NCI-H774 (cell line): ENCODE measurements around the gene VAV2.

Experiments used
- DNase-seq: peaks from one replicate; lab custom pipeline; 2025; lab: John Stamatoyannopoulos, UW

Gene VAV2

DNA sequence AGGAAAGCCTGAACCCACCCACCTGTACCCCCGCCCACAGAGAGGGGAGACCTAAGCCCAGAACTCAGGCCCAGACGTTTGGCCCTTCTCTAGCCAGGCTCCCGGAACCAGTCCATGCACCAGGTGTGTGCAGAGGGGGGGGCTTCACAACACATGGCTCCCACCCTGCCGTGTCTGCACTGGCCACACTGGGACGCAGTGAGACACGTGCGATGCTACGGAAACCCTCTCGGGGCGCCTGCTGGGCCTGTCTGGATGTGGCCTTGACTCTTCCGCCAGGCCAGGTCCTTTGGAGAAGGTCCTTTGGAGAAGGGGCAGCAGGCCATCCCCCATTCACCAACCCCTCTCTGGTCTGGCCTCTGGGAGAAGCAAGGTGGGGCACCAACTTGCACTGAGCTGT, 195.6 kb downstream of the VAV2 start:
- no peak for DNase-seq

DNA sequence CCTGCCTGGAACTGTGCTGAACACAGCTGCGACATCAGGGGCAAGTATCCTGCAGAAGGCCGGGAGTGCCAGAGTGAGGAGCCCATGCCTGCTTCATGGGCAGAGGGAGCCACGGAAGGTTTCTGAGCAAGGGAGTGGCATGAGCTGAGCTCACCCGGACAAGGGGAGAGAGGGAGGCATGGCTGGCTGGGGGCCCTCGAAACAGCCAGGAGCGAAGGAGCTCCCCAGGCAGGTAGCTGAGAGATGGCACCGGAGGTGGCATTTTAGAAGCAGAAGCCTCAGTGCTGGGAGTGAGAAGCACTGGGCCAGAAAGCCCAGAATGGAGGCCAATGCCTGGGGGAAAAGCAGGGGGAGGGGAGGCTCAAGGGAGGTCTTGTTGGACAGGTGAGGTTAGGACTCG, 197.1 kb downstream of the VAV2 start:
- DNase-seq, result no peak

DNA sequence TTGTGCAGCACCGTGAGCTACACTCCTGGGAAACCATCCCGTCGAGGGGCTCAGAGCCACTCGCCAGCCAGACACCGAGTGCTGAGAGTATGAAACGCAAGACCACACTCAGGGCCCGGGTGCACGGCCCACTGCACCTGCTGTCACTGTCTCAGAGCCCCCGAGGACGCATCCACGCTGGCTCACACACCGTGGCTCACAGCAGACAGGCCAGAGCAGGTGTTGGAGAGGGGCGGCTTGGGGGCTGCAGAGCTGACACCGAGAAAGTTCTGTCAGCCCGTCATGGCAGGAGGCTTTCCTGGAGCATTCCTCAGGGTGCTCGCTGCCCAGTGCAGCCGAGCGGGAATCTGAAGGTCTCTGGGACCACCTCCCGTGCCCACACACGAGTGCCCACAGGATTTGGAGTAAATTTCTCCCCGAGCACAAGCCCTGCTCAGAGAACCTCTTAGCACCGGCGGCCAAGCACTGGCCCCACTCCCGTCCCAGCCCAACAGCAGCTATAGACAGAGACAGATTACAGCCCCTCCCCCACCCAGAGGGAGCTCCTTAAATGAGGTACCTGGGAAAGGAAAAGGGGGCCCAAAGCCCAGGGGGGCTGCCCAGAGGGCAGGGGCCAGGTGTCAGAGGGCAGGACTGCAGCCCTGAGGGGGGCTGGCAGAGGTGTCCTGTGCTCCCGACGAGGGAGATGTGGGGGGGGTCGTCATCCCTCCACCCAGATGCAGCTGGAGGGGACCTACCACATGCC, 197.9 kb downstream of the VAV2 start:
- no peak for DNase-seq

DNA sequence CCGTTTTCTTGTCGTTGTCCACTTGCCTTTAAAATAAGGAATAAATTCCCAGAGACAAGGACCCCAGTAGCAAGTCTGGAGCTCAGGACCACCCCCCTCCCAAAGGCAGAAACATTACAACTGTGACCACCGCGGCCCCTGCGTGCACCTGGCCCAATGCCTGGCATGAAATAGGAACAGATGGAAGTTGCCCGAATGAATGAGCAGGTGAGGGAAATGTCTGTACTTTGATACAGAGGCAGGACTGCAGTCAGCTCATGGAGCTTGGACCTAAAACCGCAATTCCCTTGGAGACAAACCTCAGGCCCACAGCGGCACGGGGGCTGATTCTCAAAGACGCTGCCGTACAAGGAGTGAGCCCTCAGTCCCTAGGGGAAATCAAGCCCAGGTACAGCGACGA, 198.7 kb downstream of the VAV2 start:
- no peak for DNase-seq

DNA sequence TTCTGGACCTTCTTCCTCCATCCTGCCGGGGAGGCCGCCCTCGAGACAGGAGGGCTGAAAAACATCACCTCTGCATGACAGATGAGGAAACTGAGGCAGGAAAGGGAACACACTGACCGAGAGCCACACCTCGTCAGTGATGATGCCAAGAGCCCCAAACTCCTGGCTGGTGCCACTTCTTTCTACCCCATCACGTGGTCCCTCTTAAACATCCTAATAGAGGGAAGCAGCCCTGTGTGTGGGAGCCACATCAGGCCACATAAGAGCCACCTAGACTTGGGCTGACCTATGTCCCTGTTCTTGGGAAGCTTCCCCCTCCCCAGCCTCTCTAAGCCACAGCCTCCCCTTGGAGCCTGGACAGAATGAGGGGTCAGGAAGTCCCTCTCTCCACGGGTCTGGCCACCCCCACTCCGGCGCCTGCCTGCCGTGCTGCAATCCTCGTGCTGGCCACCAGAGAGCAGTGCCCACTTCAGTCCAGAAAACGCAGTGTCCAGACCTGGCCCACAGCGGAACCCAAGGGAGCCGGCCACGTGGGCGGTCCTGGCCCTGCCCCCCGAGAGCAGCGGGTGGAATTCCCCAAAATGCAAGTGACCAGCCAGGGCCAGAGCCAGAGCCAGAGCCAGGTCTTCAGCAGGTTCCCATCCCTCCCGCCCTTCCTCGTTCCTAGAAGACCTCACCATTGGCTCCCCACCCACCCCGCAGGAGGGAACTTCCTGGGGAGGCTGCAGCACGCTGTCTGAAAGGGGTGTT, 199.2 kb downstream of the VAV2 start:
- DNase-seq, result no peak

DNA sequence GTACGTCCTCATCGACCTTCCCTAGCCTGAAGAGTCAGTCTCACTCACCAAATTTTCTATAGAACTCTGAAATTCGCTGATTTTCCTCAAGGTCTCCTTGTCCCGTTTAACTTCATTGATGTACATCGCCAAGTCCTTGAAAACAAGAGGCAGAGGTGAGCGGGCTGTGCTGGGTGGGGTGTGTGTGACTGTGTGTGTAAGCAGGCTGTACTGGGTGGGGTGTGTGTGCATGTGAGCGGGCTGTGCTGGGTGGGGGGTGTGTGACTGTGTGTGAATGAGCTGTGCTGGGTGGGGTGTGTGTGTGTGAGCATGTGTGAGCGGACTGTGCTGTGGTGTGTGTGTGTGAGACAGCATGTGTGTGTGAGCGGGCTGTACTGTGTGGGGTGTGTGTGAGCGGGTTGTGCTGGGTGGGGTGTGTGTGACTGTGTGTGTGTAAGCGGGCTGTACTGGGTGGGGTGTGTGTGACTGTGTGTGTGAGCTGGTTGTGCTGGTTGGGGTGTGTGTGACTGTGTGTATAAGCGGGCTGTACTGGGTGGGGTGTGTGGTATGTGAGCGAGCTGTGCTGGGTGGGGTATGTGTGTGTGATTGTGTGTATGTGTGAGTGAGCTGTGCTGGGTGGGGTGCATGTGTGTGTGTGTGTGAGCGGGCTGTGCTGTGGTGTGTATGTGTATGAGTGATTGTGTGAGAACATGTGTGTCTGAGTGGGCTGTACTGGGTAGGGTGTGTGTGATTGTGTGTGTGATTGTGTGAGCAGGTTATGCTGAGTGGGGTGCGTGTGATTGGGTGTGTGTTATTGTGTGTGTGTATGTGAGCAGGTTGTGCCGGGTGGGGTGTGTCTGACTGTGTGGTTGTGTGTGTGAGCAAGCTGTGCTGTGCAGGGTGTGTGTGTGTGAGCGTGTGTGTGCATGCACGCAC, 200.1 kb downstream of the VAV2 start:
- no peak for DNase-seq

DNA sequence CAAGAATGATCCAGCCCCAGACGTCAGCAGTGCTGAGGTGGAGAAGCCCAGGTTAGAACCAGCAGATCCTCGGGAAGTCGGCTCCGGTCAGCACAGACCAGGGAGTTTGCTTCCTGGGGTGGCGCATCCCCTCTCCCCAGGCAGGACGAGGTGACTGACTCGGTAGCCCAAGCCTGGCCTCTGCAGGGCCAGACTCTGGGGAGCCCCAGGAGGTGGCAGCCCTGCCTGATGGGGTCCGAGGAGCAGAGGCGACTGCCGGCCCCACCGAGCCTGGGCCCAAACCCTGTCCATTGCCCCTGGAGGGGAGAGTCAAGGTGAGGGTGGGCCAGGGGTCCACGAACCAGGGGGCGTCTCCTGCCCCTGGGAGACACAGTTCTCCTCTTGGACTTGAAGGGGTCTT, 201.1 kb downstream of the VAV2 start:
- DNase-seq, result no peak

DNA sequence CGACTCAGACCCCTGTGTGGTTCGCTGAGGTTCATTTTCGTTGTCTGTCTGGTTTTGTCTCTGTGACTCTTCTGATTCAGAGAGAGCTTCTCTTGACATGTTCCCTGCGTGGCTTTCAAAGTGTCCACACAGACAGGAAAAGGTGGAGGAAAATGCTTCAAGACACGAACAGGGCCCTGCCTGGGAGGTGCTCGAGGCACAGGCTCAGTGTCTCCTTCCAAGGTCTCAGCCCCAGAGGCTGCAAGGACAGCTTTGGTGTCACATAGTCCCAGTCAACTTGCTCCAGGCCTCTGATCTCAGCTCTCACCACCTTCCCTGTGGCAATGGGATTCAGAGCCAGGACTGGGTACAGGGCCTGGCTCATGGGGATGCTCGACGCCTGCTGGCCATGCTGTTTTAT, 202.3 kb downstream of the VAV2 start:
- DNase-seq, result no peak

DNA sequence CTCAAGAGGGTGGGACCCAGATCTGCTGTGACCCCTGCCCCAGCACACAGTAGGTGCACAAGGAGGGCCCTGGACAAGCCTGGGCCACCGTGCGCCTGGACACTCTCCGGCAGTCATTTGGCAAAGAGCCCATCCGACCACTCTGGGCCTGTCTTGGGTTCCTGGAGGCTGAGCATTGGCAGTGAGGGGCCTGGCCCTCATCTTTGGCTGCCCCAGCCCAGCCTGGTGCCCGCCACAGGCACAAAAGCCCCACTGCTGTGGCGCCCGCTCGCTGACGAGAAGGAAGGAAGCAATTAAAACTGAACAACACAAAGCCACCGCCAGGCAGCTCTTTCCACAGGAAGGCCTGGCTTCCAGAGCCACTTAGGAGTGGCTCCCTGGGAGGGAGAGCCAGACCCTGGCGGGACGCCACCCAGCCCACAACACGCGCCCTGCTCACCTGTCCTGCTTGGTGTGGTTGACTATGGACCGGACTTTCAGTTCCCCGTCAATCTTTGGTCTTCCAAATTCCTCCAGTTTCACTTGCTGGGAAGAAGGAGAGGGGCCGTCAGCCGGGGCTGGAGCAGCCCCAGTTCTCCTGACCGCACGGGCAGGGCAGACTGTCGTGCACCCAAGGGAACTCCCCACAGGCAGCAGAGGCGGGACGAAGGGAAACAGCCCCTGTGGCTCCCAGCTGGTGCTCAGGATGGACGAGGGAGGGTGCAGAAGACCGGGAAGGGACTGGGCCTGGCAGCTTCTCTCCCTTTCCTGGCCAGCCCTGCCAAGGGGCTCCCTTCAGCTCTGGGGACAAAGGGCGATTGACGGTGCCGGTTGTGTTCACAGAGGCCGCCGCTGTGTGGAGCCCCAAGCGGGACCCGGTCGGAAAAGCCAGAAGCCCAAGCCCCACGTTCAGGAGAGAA, 203.1 kb downstream of the VAV2 start:
- DNase-seq, result no peak

DNA sequence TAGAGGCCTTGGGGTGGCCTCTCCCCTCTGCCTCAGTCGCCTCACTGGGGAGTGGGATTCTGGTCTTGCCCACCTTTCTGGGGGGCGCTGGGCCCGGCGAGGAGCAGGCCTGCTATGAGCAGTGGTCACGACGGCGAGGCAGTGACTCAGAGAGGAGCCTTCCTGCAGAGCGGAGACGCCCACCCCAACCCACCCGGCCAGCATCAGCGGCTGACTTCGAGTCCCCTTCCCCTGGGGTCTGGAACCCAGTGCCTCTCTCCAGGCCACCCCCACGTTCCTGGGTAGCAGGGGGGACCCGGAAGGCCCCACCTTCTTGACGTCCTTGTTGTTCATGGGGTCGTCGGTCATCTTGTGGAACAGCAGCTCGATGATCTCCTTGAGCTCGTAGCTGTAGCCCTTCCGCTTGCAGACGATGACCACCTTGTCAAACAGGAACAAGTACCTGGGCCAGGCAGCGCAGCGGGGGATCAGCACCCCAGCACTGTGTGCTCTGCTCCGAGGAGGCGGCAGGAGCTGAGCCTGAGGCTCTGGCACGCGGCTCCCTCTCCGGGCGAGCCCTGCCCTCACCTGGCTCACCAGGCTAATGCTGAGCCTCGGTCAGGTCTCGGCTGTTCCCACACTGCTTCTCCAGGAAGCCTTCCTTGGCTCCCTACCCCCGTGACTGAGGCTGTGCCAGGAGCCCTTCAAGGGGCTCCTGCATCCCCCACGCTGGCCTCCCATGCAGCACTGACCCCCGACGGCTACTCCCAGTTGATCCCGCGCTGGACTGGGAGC, 203.9 kb downstream of the VAV2 start:
- DNase-seq, result no peak

DNA sequence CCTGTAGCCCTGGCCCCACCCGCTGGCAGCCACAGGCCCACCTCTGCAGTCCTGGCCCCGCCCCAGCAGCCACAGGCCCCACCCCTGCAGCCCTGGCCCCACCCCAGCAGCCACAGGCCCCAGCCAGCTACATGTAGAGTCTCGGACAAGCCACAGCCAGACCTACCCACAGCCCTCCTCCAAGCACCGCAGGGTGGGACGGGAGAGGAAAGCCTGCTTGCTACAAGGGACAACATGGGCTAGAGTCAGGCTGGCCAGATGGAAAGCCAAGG, 204.4 kb downstream of the VAV2 start:
- no peak for DNase-seq

DNA sequence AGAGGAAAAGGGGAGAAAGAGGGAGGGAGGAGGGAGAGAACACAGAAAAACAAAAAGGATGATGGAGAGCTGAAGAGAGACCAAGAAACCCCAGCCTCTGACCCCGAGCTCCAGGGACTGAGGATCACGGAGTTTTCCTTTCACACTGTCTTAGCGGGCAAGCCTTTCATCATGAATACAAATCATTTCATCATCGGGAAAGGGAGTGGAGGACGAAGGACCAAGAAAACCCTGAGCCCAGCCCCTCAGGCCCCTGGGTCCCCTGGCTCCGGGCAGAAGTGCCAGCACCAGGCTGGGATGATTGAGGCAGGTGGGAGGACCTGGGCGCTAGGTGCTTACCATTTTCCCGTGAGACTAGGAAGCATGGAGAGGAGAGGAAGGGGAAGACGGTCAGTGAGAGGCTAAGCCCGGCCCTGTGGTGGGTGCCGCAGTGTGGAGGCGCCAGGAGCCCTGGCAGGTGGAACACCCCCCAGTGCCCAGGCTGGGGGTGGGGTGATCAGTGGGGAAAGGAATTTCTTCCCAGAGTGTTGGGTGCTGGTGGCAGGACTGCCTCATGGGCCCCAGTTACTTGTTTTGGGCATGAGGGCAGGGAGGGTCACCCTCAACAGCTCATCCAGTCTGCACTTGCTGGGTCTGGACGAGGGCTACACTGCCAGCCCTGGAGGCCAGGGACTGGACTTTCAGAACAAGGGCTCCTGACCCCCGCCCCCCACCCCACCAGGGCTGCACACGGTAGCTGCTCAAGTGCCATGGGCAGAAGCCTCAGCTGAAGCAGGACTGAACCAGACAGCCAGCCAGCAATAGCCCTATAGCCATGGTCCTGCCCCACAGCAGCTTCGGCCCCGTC, 205.0 kb downstream of the VAV2 start:
- DNase-seq, result no peak

DNA sequence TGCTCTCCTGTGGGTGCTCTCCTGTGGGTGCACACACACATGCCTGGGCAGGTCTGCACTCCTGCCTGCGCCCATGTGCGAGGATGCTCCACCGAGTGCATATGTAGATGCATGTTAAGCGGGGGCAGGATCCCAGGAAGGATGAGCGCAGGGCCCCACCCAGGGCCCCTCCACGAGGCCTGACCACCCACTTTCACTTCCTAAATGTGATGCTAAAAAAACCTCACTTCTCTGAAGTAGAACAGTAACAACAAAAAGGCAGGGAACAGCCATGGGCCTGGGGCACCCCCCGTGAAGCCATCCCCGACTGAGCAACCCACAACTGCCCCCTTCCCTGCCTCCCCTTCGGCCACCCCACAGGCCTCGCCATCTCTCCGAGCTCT, 205.8 kb downstream of the VAV2 start:
- no peak for DNase-seq

DNA sequence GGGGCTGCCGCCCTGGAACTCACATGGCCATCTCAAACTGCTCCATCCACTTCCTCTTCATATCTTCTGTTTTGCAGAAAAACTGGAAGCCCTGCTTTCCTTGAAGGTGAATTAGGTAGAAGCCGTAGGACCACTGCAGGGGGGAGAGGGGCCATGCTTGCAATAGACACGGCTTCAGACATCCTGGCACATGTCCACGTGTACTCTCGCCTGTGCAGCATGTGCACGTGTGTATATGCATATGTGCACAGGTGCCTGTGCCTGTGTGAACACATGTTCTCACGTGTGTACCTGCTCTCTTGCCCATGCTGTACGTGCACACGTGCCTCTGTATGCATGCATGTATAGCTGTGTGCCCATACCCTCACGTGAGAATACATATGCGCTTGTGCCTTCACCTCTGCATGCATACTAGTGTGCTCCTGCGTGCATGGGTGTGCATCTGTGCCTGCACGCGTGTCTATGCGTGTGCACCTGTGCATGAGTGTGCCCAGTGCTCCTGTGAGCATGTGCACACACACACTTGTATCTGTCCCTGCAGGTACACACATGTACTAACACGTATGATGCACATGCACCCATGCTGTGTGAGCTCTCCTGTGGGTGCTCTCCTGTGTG, 206.3 kb downstream of the VAV2 start:
- no peak for DNase-seq

DNA sequence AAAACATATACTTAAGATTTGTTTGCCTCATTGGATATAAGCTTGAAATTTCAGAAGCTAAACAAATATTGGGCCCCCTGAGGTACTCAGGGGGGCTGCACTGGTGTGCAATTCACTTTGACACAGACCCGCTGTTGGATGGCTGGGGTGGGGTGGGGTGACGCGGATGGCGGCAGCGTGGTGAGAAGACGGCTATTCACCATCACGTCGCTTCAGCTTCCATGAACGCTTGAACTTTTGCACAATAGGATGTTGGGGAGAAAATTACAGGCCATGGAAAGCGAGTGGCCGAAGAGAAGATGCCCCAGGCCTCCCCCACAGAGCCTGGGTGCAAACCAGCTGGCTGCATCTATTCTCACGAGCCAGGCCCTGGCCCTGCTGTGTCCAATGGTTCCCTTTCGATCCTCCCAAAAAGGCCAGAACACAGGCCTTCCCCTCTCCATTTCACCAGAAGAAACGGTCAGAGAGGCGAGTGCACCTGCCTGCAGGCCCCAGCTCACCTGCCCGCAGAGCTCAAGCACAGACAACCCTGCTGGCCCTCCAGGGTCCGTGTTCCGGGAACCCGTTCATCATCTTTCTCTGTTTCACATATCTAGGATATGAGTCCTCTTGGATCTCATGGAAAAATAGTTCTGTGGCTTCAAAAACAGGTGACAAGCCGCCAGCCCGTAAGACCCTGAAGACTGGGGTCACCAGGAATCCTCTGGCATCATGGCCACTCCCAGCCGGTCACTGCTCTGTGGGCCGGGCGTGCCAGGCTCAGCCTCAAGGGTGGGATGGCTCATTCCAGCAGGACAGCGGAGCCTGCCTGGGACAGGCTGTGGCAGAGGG, 207.2 kb downstream of the VAV2 start:
- no peak for DNase-seq

DNA sequence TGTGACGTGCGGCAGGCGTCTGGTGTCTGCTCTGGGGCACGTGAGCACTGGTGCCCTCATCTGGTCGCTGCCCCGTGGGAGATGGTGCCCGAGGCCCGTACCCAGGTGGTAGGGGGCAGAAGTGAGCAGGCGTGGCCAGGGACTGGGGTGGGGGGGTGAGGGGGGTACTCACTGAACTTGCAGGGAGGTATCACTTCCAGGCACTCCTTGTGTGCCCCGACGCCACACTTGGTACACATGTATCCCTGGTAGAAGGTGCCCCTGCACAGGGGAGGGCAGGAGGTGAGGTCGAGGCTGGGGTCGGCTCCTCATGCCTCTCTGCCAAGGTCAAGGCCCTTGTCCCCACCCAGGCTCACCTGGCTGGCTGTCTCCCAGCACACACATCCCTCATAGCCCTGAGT, 208.8 kb downstream of the VAV2 start:
- no peak for DNase-seq

DNA sequence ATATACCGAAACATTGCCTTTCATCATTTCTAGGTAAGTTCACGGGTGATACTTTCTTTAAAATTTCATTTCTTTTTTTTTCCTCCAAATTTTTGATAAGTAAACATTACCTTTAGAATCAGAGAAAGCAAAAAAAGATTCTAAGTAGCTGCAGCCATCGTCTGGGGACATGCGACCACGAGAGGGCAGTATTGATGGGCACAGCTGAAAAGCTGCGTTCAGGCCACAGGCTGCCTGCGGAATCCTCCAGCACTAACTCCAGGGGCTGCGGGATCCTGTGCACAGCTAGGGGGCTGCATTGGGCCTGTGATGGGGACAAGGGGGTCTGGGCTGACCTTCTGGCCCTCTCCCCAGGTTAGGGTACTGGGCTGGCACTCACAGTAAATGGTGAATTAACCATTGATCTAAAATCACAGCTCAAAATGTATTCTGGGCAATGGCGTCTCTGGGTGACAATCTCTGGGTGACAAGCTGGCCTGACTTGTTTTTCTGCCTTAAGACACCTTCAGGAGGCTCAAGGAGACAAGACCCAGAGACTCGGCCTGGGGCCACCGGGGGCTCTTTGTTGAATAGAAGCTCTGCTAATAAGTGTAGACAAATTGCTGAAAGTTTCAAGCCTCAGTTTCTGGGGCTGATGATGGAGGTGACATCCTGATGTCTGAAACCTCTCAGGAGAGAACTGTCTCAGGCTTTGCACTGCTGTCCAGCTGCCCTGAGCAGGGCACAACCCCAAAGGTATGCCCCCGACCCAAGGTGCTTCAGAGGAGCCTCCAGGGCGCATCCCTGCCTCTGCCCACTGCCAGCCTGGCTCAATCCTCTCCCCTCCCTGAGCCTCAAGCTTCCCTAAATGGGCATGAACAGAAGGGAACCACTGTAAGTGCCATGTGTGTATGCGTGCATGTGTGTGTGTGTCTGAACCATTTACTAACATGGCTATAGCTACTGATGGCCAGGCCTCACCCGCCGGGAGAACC, 209.7 kb downstream of the VAV2 start:
- DNase-seq, result no peak

DNA sequence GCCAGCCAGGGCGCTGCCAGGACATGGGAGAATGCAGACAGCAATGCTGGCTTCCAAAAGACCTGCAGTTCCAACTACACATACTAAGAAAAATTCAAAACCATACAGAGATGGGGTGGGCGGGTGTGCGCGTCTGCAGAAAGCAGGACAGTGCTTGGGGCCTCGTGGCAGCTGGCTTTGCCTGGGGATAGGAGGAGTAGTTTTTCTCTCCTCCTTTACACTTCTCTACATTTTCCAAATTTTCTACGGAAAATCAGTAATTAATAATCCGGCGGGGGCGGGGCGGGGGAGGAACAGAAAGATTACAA, 210.3 kb downstream of the VAV2 start:
- no peak for DNase-seq
